ENCODE results near the gene USP31. TPM values are rescaled to one million over a fixed set of nuclear protein-coding genes. Genes with fewer than 3 reads are reported as not detected.

The USP31 gene
- 7.0 and 7.7 TPM in 2 replicates for total RNA-seq

DNA sequence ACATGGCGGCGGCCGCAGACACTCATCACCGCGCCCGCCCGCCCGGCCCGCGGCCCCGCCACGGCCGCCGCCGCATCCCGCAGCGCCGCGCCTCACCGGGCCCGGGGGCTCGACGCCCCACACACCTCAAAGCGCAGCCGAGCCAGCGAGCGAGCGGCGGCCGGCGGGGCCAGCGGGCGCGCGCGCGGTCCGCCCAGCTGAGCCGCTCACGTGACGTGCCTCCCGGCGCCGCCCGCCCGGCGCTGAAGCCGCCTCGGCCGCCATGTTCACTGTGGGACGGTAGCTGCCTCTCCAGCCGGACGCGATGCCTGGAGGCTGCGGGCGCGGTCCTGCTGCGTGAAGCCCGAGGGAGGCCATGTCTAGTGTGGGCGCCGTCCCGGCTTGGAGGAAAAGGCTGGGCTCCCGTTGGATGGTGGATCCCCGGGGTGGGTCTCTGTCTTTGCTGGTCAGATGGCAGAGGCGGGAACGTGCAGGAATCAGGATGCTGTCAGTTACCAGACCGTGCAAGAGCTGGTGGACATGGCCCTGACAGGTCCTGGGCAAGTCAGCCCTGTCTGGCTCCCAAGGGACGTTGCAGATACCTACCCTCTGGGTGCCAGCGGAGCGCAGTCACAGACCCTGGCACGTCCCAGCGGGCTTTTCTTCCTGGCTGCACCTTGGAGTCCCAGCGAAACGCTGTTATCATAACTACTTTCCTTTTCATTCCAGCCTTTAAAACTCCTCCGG is at the start of gene USP31:
TSS of gene USP31 (minus strand) at position 186 of the 726 bp plus-strand sequence. CDS start at position 4, 182 bp downstream.
- intact Hi-C loops (cut with micrococcal nuclease) = loop anchor here (1.0 to 5.0 kb wide), 3 partner anchors 53 to 1197 kb away; partner anchors contain the start of genes EARS2, UBFD1 and UQCRC2

DNA sequence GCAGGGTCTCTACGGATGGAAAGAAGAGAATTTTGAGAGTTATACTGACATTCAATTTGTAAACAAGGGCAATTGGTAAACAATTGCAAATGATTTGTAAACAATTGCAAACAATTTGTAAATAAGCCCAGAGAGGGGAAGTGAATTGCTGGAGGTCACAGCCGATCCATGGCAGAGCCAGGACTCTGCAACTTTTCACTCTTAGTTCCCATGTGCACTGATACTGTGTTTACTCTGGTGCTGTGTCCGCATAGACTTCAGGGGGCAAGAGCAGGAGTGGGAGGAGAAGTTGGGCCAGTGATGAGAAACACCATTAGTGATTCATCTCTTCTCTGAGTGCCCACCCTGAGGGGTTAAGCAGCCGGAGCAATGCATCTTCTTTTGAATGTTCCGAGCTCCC is 47.3 kb upstream of the USP31 start:
- intact Hi-C loops (cut with micrococcal nuclease) = no loop called here

DNA sequence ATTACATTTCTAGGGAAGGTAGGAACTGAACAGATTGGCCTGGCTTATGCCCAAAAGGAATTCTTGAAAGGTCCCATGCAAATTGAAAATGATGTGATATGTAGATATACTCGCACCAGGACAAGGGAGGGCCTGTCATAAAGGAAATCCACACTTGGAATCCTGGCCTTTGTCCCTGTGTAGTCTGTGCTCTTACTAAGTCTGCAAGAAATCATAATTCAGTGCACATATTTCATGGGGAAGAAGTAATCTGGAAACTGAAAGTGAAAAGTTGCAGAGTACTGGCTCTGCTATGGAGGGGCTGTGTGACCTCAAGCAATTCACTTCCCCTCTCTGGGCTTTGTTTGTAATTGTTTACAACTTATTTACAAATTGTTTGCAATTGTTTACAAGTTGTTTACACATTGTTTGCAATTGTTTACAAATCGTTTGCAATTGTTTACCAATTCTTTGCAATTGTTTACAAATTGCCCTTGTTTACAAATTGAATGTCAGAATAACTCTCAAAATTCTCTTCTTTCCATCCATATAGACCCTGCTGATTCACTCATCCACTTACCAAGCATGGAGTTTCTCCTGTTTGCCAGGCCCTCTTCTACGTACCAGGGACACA is 46.2 kb upstream of the USP31 start:
- intact Hi-C loops (cut with micrococcal nuclease) = no loop called here

DNA sequence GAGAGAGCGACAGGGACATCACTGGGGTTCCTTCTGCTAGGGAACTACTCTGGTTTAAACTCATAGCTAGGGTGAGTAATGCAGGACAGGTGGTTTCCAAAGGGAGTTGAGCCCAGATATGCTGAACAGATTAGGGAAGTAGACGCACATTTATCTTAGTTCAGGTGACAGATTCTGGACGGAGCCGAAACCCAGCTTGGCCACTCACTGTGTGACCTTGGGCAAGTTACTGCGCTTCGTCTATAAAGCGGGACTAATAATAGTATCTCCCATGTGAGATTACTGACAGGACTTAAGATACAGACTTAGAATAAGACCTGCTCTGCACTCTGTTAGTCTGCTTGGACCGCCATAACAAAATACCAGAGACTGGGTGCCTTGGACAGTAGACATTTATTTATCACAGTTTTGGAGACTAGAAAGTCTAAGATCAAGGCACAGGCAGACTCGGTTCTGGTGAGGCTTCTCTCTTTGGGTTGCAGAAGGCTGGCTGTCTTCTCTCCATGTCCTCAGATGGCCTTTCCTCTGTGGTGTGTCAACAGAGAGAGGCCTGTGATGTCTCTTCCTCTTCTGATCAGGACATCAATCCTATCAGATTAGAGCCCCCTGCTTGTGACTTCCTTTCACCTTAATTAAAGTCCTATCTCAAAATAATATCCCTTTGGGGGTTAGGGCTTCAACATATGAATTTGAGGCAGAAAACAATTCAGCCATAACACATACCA is 45.4 kb upstream of the USP31 start:
- intact Hi-C loops (cut with micrococcal nuclease) = no loop called here

- intact Hi-C loops (cut with micrococcal nuclease) = no loop called here
Observed at GRCh38 chr16:23188911-23189310, 39.7 kb upstream of the USP31 start.

- intact Hi-C loops (cut with micrococcal nuclease) = no loop called here
Observed at GRCh38 chr16:23187341-23187740, 38.1 kb upstream of the USP31 start.

GRCh38 chr16:23186171-23186570 is 36.9 kb upstream of the USP31 start:
- intact Hi-C loops (cut with micrococcal nuclease) = no loop called here

GRCh38 chr16:23185656-23186055 is 36.4 kb upstream of the USP31 start:
- intact Hi-C loops (cut with micrococcal nuclease) = no loop called here

DNA sequence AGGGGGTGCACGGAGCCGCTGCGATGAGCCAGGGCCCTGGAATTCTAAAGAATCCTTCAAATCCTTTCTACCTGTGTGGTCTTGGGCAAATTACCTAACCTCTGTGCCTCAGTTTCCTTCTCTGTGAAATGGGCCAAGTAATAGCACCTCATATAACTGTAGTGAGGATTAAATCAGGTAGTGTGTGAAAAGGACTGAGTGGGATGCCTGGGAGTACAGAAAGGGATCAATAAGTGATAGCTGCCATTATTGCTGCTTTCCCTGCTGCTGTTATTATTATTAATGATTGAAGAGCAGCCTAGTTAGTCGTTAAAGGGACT is 34.3 kb upstream of the USP31 start:
- intact Hi-C loops (cut with micrococcal nuclease) = no loop called here

- intact Hi-C loops (cut with micrococcal nuclease) = loop anchor here (1.0 kb wide), 1 partner anchor 252 kb away; no protein-coding TSS in a partner anchor
Observed at GRCh38 chr16:23182679-23183542, 33.7 kb upstream of the USP31 start, which contains the start of gene SCNN1G. Gene SCNN1G (plus strand): TSS chr16:23182745. CDS start chr16:23186272, 3,527 bp downstream.

GRCh38 chr16:23182206-23182678 is 33.0 kb upstream of the USP31 start:
- intact Hi-C loops (cut with micrococcal nuclease) = loop anchor here (1.0 kb wide), 1 partner anchor 253 kb away; no protein-coding TSS in a partner anchor

DNA sequence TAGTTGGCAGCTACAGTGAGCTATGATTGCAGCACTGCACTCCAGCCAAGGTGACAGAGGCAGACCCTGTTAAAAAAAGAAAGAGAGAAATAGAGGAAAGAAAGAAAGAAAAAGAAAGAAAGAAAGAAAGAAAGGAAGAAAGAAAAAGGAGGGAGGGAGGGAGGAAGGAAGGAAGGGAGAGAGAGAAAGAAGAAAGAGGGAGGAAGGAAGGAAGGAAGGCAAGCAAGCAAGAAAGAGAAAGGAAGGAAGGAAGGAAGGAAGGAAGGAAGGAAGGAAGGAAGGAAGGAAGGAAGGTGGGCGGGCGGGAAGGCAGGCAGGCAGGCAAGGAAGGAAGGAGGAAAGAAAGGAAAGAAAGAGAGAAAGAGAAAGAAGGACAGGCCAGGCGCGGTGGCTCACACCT is 32.3 kb upstream of the USP31 start:
- intact Hi-C loops (cut with micrococcal nuclease) = no loop called here

DNA sequence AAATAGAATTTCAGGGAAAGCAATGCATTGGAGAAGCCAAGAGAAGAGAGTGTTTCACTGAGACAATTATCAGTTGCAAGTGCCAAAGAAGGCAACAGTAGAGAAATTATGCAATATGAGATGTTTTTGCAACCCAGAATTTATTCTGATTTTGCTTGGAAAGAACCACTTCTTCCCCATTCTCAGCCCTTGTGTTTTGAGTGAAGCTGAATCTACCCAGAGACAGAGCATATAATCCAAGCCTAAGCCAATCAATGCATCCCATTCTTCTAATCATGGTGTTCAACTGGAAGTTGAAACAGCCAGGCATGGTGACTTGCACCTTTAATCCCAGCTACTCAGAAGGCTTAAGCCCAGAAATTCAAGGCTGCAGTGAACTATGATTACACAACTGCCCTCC is 26.4 kb upstream of the USP31 start:
- intact Hi-C loops (cut with micrococcal nuclease) = no loop called here

DNA sequence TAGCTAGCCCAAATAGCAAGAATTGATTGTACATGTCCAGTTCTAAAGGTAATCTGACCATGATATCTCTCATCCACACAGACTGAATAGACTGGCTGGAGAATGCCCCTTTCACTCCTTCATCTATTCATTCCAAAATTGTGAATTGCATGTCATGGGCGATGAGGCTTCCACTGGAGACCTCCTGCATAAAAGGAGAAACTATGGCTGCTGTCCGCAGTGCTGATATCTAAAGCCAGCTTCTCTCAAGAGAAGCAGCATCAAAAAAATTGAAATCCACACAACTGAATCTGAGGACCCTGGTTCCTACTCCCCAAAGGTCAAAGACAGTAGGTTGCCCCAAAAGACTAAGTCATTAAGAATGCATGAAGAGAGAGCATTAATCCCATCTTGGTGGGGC is 25.4 kb upstream of the USP31 start:
- intact Hi-C loops (cut with micrococcal nuclease) = no loop called here

DNA sequence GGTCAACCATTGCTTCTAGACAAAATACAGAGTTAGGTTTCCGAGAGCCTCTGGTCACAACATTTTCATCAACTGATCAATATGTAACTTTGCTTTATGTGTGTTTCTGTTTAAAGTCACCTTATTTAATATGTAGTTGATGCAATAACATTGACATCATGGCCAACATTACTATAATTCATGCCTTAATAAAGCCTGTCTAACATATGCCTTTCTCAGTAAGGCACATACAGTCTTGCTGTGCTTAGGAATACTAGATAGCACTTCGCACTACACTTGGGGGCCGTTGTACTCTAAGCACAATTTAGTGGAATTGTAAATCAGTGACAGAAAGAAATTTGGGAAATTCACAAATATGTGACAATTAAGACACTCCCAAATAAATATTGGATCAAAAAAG is 23.7 kb upstream of the USP31 start:
- intact Hi-C loops (cut with micrococcal nuclease) = no loop called here

DNA sequence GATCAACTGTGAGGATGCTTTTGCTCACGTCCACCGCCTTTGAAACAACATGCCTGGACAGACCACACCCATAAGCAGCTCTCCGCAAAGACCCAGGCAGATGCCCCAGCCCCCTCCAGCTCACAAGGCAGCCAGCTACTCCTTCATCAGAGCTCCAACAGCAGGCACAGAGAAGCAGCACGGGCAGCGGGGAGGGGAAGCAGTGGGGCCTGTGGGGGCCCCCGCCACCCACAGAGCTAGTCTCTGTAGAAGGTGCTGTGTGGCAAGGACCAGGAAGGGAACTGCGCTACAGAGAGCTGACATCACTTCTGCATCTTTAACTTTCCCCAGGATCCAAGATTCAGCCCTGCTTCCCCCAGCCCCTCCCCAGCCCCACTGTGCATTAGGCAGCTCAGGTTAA is 23.3 kb upstream of the USP31 start:
- intact Hi-C loops (cut with micrococcal nuclease) = no loop called here

DNA sequence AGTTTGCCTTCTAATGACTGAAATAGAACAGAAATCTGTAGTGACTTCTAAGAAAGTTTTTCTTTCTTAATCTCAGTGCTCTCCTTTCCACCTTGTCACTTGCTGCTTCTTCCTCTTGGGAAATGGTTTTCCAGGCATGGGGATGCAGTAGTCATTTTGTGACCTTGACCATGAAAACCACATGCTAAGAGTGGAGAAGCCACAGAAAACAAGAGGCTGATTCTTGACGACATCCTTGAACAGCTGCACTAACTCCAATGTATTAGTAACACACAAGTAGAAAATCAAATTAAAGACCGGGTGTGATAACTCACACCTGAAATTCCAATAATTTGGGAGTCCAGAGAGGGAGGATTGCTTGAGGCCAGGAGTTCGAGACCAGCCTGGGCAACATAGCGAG is 15.5 kb upstream of the USP31 start:
- intact Hi-C loops (cut with micrococcal nuclease) = no loop called here

DNA sequence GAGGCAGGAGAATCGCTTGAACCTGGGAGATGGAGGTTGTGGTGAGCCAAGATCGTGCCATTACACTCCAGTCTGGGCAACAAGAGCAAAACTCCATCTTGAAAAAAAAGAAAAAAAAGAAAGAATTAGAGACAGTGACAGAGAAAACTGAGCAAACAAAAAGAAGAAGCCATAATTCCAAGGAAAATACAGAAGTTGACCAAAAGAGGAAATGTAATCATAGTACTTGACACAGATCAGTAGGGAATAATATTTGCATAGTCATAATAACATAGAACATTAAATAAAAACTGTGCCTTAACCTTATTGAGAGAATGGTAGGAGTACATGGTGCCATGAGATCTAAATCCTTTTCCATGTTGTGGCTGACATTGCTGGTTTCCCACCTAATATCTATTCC is 14.7 kb upstream of the USP31 start:
- intact Hi-C loops (cut with micrococcal nuclease) = no loop called here

GRCh38 chr16:23160574-23160973 is 11.3 kb upstream of the USP31 start:
- intact Hi-C loops (cut with micrococcal nuclease) = no loop called here

DNA sequence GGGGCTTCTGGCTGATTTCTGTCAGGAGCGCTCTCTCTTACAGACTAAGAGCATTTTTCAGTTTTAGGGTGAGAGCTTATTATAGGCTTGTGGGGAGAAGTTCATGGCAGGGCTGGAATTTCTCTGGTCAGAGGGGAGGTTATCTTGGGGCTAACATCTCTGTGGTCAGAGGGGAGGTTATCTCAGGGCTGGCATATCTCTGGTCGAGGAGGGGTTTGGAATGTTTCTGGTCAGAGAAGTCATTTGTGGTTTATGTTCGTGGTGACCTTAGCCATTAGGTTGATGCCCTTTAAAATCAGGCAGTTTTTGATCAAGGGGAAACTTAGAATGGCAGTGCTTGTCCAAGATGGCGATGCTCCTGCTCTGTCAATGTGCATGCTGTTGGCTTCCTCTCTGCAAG is 10.8 kb upstream of the USP31 start:
- intact Hi-C loops (cut with micrococcal nuclease) = no loop called here

GRCh38 chr16:23158114-23158513 is 8.9 kb upstream of the USP31 start:
- intact Hi-C loops (cut with micrococcal nuclease) = no loop called here
